HepG2 (cell line): ENCODE results near the gene PEAK3. TPM values are rescaled to one million over a fixed set of nuclear protein-coding genes. Genes with fewer than 3 reads are reported as not detected.

ENCODE experiments used
- RCOR2 ChIP-seq: IDR thresholded peaks from 2 replicates; pipeline ENCODE4 v1.6.1; 2016; ENCODE audit warnings: missing biosample characterization, missing genetic modification reagents
- RXRA ChIP-seq: sonication (generic); formaldehyde crosslinking; IDR thresholded peaks from 2 replicates; pipeline ENCODE4 v1.5.1; 2020; ENCODE audit warnings: missing genetic modification reagents
- ZC3H13 ChIP-seq: sonication (generic); formaldehyde crosslinking; IDR thresholded peaks from 2 replicates; pipeline ENCODE4 v1.8.1; 2023; ENCODE audit warnings: mild to moderate bottlenecking, missing genetic modification reagents, moderate library complexity
- ZNF33B ChIP-seq: sonication (generic); formaldehyde crosslinking; IDR thresholded peaks from 2 replicates; pipeline ENCODE4 v1.5.1; 2020; ENCODE audit warnings: mild to moderate bottlenecking, missing genetic modification reagents
- ZNF703 ChIP-seq: sonication (generic); formaldehyde crosslinking; IDR thresholded peaks from 2 replicates; pipeline ENCODE4 v1.5.1; 2020; ENCODE audit warnings: missing genetic modification reagents, mild to moderate bottlenecking, moderate library complexity, borderline replicate concordance
- ZSCAN9 ChIP-seq: IDR thresholded peaks from 2 replicates; pipeline ENCODE4 v1.6.1; 2016; ENCODE audit warnings: borderline replicate concordance
- polyA plus RNA-seq, 8 experiments: library from polyadenylated mRNA; depleted of rRNA in 3 of 8; stranded (reverse) in 7 of 8; unstranded in 1 of 8; fragments of >200 nt; fragmentation: Illumina TruSeq in 4 of 8; extraction: Trizol in 4 of 8; gene quantifications; 2 replicates each; pipeline versions ENCODE4 v1.2.1 to v1.2.3, GENCODE V29; 2011 to 2016; ENCODE audit warnings: low read depth in 4 of 8, missing spikeins in 1 of 8, mixed read lengths in 1 of 8; ENCODE audit not compliant: insufficient read depth in 1 of 8
- total RNA-seq, 5 experiments: library from RNA; depleted of rRNA; stranded (reverse); fragments of >200 nt; fragmentation: Illumina TruSeq; extraction: Trizol; gene quantifications; 2 replicates each; pipeline ENCODE4 v1.2.3, GENCODE V29; 2016; ENCODE audit warnings: low read depth in 1 of 5
- TF ChIP-seq, protein P1 (sequence below): IDR thresholded peaks from 2 replicates; pipeline ENCODE4 v1.6.1; 2016; ENCODE audit warnings: low read depth, missing genetic modification reagents, missing compliant biosample characterization
- TF ChIP-seq, protein P2 (sequence below): sonication (generic); formaldehyde crosslinking; IDR thresholded peaks from 2 replicates; pipeline ENCODE4 v1.8.0; 2023; ENCODE audit warnings: mild to moderate bottlenecking, missing genetic modification reagents

Gene PEAK3
- total and polyA plus RNA-seq, 2 of the 13 experiments (the other 11 are each of a cell fraction or from before 2014, with no cell fraction given) = not detected

DNA sequence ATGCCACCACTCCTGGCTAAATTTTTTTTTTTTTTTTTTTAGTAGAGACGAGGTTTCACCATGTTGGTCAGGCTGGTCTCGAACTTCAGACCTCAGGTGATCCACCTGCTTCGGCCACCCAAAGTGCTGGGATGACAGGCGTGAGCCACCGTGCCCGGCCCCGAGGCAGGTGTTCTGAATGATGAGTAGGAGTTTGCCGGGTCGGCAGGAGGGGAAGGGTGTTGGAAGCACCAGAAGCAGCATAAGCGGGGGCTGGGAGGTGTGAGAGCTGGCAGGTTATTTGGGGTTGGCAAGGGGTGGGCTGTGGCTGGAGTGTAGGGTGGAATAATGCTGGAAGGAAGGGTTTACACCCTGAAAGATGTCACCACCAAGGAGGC lies 48.3 kb upstream of the PEAK3 start (continued):
- TF ChIP-seq, protein P1, sequence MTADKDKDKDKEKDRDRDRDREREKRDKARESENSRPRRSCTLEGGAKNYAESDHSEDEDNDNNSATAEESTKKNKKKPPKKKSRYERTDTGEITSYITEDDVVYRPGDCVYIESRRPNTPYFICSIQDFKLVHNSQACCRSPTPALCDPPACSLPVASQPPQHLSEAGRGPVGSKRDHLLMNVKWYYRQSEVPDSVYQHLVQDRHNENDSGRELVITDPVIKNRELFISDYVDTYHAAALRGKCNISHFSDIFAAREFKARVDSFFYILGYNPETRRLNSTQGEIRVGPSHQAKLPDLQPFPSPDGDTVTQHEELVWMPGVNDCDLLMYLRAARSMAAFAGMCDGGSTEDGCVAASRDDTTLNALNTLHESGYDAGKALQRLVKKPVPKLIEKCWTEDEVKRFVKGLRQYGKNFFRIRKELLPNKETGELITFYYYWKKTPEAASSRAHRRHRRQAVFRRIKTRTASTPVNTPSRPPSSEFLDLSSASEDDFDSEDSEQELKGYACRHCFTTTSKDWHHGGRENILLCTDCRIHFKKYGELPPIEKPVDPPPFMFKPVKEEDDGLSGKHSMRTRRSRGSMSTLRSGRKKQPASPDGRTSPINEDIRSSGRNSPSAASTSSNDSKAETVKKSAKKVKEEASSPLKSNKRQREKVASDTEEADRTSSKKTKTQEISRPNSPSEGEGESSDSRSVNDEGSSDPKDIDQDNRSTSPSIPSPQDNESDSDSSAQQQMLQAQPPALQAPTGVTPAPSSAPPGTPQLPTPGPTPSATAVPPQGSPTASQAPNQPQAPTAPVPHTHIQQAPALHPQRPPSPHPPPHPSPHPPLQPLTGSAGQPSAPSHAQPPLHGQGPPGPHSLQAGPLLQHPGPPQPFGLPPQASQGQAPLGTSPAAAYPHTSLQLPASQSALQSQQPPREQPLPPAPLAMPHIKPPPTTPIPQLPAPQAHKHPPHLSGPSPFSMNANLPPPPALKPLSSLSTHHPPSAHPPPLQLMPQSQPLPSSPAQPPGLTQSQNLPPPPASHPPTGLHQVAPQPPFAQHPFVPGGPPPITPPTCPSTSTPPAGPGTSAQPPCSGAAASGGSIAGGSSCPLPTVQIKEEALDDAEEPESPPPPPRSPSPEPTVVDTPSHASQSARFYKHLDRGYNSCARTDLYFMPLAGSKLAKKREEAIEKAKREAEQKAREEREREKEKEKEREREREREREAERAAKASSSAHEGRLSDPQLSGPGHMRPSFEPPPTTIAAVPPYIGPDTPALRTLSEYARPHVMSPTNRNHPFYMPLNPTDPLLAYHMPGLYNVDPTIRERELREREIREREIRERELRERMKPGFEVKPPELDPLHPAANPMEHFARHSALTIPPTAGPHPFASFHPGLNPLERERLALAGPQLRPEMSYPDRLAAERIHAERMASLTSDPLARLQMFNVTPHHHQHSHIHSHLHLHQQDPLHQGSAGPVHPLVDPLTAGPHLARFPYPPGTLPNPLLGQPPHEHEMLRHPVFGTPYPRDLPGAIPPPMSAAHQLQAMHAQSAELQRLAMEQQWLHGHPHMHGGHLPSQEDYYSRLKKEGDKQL (CRISPR knock-in tag) = no peak
- TF ChIP-seq, protein P2, sequence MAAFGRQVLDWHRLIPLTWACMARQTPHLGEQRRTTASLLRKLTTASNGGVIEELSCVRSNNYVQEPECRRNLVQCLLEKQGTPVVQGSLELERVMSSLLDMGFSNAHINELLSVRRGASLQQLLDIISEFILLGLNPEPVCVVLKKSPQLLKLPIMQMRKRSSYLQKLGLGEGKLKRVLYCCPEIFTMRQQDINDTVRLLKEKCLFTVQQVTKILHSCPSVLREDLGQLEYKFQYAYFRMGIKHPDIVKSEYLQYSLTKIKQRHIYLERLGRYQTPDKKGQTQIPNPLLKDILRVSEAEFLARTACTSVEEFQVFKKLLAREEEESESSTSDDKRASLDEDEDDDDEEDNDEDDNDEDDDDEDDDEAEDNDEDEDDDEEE (CRISPR knock-in tag) = 0 out of 2 replicates have a peak, but pooled peaks have one; percentile 13
- TF ChIP-seq ZSCAN9 (CRISPR knock-in tag) = peak; percentile 32; the same call in 1 of the 2 replicates
- TF ChIP-seq RCOR2 (CRISPR knock-in tag) = no peak
- TF ChIP-seq RXRA (CRISPR knock-in tag) = no peak
- TF ChIP-seq ZC3H13 (CRISPR knock-in tag) = peak; percentile 64
- TF ChIP-seq ZNF703 (CRISPR knock-in tag) = no peak
- no peak for TF ChIP-seq ZNF33B
